HCT116 (cell line): ENCODE measurements around the gene CASP8AP2. TPM values are rescaled to one million over a fixed set of nuclear protein-coding genes. Genes with fewer than 3 reads are reported as not detected.

Experiments used
- ATAC-seq: fragments of 200-7000 bp; cut with Tn5 transposase; 2 replicates; pipeline ENCODE4 v1.9.1; 2020; ENCODE audit warnings: mild to moderate bottlenecking, moderate library complexity
- BruUV-seq: library from RNA; stranded (reverse); fragments of 400-500 nt; replicated peaks from 2 replicates; lab custom pipeline; 2021; lab: Mats Ljungman, UMichigan
- CTCF ChIA-PET: fragments of 300-600 bp; sonication (Branson Sonifier 250); formaldehyde crosslinking; loops from one replicate; lab custom pipeline; 2021; ENCODE audit warnings: antibody characterized with exemption; lab: Charles Lee
- POLR2A ChIA-PET: fragments of 300-600, 350-600 bp; sonication (Branson Sonifier 250); formaldehyde crosslinking; loops from one replicate; lab custom pipeline; 2021; ENCODE audit warnings: antibody characterized with exemption; lab: Charles Lee
- RAD21 ChIA-PET, 2 experiments: fragments of 300-600 bp; sonication (Branson Sonifier 250); formaldehyde crosslinking; loops; one replicate each; lab custom pipeline; 2023; ENCODE audit warnings: low total read pairs in 2 of 2; ENCODE audit not compliant: uncharacterized antibody in 2 of 2, unreplicated experiment in 2 of 2, low non-redundant PET in 1 of 2; lab: Charles Lee
- DNase-seq: peaks from one replicate; pipeline ENCODE4 v3.0.0-alpha.2; 2010; ENCODE audit warnings: low read depth, low spot score
- H2AFZ ChIP-seq: fragments of 200-600 bp; shearing (Covaris generic), sonication (generic); 2 replicates; pipeline ENCODE4 v1.6.1; 2017; ENCODE audit warnings: low read depth, mixed run types, mixed read lengths, antibody characterized with exemption, low read length; ENCODE audit not compliant: poor library complexity, severe bottlenecking
- H3K27ac ChIP-seq: 2 replicates; pipeline ENCODE4 v1.5.1; 2012; ENCODE audit warnings: low read depth, low read length
- H3K27me3 ChIP-seq: fragments of 200-600 bp; sonication (generic); 2 replicates; pipeline ENCODE4 v1.6.1; 2016; ENCODE audit warnings: mixed run types, low read length, mixed read lengths; ENCODE audit not compliant: insufficient read depth
- H3K36me3 ChIP-seq, 2 experiments: fragments of 200-500 bp in 1 of 2; fragments of 200-600 bp in 1 of 2; sonication (Bioruptor generic) in 1 of 2; sonication (generic) in 1 of 2; 2 replicates each; pipeline versions ENCODE4 v1.5.1 to v1.6.1; 2014 to 2016; ENCODE audit warnings: low read length in 2 of 2, inconsistent platforms in 1 of 2, mixed read lengths in 1 of 2, mixed run types in 1 of 2; ENCODE audit not compliant: insufficient read depth in 2 of 2, control insufficient read depth in 1 of 2
- H3K4me1 ChIP-seq, 2 experiments: fragments of 200-600 bp in 1 of 2; sonication (generic) in 1 of 2; 2 replicates each; pipeline versions ENCODE4 v1.5.1 to v1.6.1; 2012 to 2017; ENCODE audit warnings: low read length in 2 of 2, inconsistent platforms in 1 of 2, mild to moderate bottlenecking in 1 of 2, mixed read lengths in 1 of 2, mixed run types in 1 of 2, moderate library complexity in 1 of 2; ENCODE audit not compliant: insufficient read depth in 2 of 2, control insufficient read depth in 1 of 2
- H3K4me2 ChIP-seq: fragments of 200-600 bp; sonication (generic); 2 replicates; pipeline ENCODE4 v1.6.1; 2017; ENCODE audit warnings: mixed run types, low read length, mixed read lengths
- H3K4me3 ChIP-seq, 2 experiments: fragments of 200-600 bp in 1 of 2; sonication (generic) in 1 of 2; replicated peaks in 1 of 2; 2 replicates each; pipeline ENCODE4 v1.5.1; 2011 to 2016; ENCODE audit warnings: low read length in 2 of 2, control low read depth in 1 of 2, low read depth in 1 of 2, mild to moderate bottlenecking in 1 of 2, mixed read lengths in 1 of 2, mixed run types in 1 of 2
- H3K79me2 ChIP-seq: fragments of 200-600 bp; sonication (generic); 2 replicates; pipeline ENCODE4 v1.6.1; 2017; ENCODE audit warnings: mild to moderate bottlenecking, mixed run types, low read length, moderate library complexity, mixed read lengths; ENCODE audit not compliant: insufficient read depth
- H3K9ac ChIP-seq: fragments of 200-600 bp; sonication (generic); 2 replicates; pipeline ENCODE4 v1.6.1; 2016; ENCODE audit warnings: low read length, mixed read lengths
- H3K9me2 ChIP-seq: fragments of 200-600 bp; sonication (generic), shearing (Covaris generic); 2 replicates; pipeline ENCODE4 v1.6.1; 2017; ENCODE audit warnings: mixed run types, mild to moderate bottlenecking, moderate library complexity; ENCODE audit not compliant: insufficient read depth
- H3K9me3 ChIP-seq, 2 experiments: fragments of 200-500 bp in 1 of 2; fragments of 200-600 bp in 1 of 2; sonication (Bioruptor generic) in 1 of 2; sonication (generic) in 1 of 2; 2 replicates each; pipeline ENCODE4 v1.6.1; 2014 to 2017; ENCODE audit warnings: low read length in 2 of 2, mixed read lengths in 2 of 2, inconsistent platforms in 1 of 2, low read depth in 1 of 2, mild to moderate bottlenecking in 1 of 2, mixed run types in 1 of 2, moderate library complexity in 1 of 2; ENCODE audit not compliant: control insufficient read depth in 1 of 2, insufficient read depth in 1 of 2
- H4K20me1 ChIP-seq: fragments of 200-600 bp; sonication (generic), shearing (Covaris generic); 2 replicates; pipeline ENCODE4 v1.6.1; 2017; ENCODE audit warnings: mixed run types, mild to moderate bottlenecking, moderate library complexity; ENCODE audit not compliant: insufficient read depth
- JUND ChIP-seq: IDR thresholded peaks from 2 replicates; pipeline ENCODE4 v1.6.1; 2012
- RAD21 ChIP-seq: IDR thresholded peaks from 2 replicates; pipeline ENCODE4 v1.6.1; 2012; ENCODE audit warnings: low read depth, mild to moderate bottlenecking
- intact Hi-C: fragments of 100-400 bp; cut with micrococcal nuclease; formaldehyde crosslinking; loops from 2 replicates; pipeline ENCODE4 v1.10.0; 2022
- total RNA-seq: library from RNA; stranded (reverse); gene quantifications from one replicate; pipeline ENCODE4 v1.2.1, GENCODE V29; 2021; ENCODE audit not compliant: unreplicated experiment
- TF ChIP-seq, protein P1 (sequence below): IDR thresholded peaks from 2 replicates; pipeline ENCODE4 v1.6.1; 2012; ENCODE audit warnings: low read depth

CASP8AP2 gene
- total RNA-seq, 1 experiment from 2014 or later = 18.6 TPM

DNA sequence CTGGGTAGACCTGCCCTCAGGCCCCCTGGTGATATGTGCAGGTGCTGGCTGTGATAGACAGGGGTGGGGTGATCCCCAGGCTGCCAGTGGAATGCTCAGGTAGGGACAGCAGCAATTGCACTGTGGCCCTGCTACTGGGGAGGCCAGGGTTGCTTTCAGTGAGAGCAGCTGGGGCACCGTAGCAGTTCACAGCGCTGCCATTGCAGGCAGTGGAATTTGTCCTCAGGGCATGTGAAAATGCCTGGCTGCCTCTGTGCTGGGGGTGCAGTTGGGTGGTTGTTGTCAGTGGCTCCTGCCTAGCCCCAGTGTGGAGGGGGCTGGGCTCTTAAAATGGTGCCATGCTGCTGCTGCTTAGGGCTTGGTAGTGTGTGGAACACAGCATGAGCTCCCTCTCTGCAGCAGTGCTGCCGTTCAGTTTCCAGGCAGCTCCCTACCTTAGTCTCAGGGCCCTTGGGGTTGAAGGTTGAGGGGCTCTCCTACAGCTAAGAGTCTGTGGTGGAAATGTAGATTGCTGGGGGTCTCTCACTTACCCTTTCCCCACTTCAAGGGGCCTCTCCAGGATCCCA is 88.2 kb downstream of the CASP8AP2 start:
- no peak overlapping the region for H2AFZ ChIP-seq
- no peak for ATAC-seq
- RAD21 ChIA-PET = no interaction called here

More for the DNA sequence above, 88.2 kb downstream of the CASP8AP2 start:
- POLR2A ChIA-PET = no interaction called here
- Histone ChIP-seq H3K4me2 (no peak overlapping the region), H3K9me3 (no peaks in the 10 kb centered on the region), H3K4me3 (no peak overlapping the region), H3K27me3 (no peaks in the 10 kb centered on the region), H3K36me3 (no peaks in the 10 kb centered on the region), H3K4me1 (peaks cover 2 to 13% of the 10 kb centered on the region in 2 experiments; a peak in 3 of 4 replicates), H3K27ac (no peak overlapping the region), H3K9ac (no peak overlapping the region), H3K79me2 (no peaks in the 10 kb centered on the region), H4K20me1 (no peaks in the 10 kb centered on the region), H3K9me2 (no peaks in the 10 kb centered on the region)
- no TSS peak for BruUV-seq
- no peak for DNase-seq
- TF ChIP-seq JUND (no peak), RAD21 (no peak)
- TF ChIP-seq, protein P1, sequence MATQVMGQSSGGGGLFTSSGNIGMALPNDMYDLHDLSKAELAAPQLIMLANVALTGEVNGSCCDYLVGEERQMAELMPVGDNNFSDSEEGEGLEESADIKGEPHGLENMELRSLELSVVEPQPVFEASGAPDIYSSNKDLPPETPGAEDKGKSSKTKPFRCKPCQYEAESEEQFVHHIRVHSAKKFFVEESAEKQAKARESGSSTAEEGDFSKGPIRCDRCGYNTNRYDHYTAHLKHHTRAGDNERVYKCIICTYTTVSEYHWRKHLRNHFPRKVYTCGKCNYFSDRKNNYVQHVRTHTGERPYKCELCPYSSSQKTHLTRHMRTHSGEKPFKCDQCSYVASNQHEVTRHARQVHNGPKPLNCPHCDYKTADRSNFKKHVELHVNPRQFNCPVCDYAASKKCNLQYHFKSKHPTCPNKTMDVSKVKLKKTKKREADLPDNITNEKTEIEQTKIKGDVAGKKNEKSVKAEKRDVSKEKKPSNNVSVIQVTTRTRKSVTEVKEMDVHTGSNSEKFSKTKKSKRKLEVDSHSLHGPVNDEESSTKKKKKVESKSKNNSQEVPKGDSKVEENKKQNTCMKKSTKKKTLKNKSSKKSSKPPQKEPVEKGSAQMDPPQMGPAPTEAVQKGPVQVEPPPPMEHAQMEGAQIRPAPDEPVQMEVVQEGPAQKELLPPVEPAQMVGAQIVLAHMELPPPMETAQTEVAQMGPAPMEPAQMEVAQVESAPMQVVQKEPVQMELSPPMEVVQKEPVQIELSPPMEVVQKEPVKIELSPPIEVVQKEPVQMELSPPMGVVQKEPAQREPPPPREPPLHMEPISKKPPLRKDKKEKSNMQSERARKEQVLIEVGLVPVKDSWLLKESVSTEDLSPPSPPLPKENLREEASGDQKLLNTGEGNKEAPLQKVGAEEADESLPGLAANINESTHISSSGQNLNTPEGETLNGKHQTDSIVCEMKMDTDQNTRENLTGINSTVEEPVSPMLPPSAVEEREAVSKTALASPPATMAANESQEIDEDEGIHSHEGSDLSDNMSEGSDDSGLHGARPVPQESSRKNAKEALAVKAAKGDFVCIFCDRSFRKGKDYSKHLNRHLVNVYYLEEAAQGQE = no peak
- CTCF ChIA-PET = no interaction called here
- intact Hi-C loops = no loop called here

Other genes starting within 250 kb of the CASP8AP2 start
- gene LYRM2, start 191.1 kb upstream of the CASP8AP2 start, total RNA-seq = 26.3 TPM
- gene MDN1, start 10.1 kb upstream of the CASP8AP2 start, total RNA-seq = 53.6 TPM
- gene GJA10, start 64.6 kb downstream of the CASP8AP2 start, total RNA-seq = not detected